Measurements from ENCODE around the gene GPATCH8. TPM values are rescaled to one million over a fixed set of nuclear protein-coding genes. Genes with fewer than 3 reads are reported as not detected.

Gene GPATCH8
- total and polyA plus RNA-seq, 10 of the 15 experiments (the other 5 are each of a cell fraction or from before 2014, with no cell fraction given), result 11.7 to 45.1 (median 21.3) TPM

- TF ChIP-seq CEBPZ (IDR thresholded peaks at IDR 0.05; ENCODE audit: low read depth, low read length) (no peak), ESRRA (IDR thresholded peaks at IDR 0.05; ENCODE audit: low read length) (no peak), SIN3A (IDR thresholded peaks at IDR 0.05; ENCODE audit: low read depth, low read length) (no peak), RELB (IDR thresholded peaks at IDR 0.05; ENCODE audit: low read depth) (no peak), GATAD2B (conservative IDR thresholded peaks at IDR 0.05; ENCODE audit: low read depth) (no peak), ZBTB33 (IDR thresholded peaks at IDR 0.05) (no peak), RCOR1 (conservative IDR thresholded peaks at IDR 0.05; ENCODE audit: low read depth, low read length) (no peak), PKNOX1 (IDR thresholded peaks at IDR 0.05) (no peak), CUX1 (IDR thresholded peaks at IDR 0.05; ENCODE audit: insufficient replicate concordance, low read depth, low read length) (no peak), SKIL (IDR thresholded peaks at IDR 0.05; ENCODE audit: low read depth, poor library complexity, severe bottlenecking) (no peak), BMI1 (IDR thresholded peaks at IDR 0.05; ENCODE audit: borderline replicate concordance) (no peak)
These were observed 128.7 kb downstream of the GPATCH8 start (continued) for GRCh38 chr17:44374306-44375195.

Data from GM12878 (cell line).